H1 (cell line): ENCODE measurements around the gene PAAF1. TPM values are rescaled to one million over a fixed set of nuclear protein-coding genes. Genes with fewer than 3 reads are reported as not detected.

Source experiments
- HDAC2 ChIP-seq, 2 experiments: fragments of 300-600 bp in 1 of 2; sonication (generic) in 1 of 2; IDR thresholded peaks; 2 replicates each; pipeline ENCODE4 v1.6.1; 2011 to 2012; ENCODE audit warnings: low read depth in 2 of 2, low read length in 2 of 2, mild to moderate bottlenecking in 2 of 2, moderate library complexity in 2 of 2, borderline replicate concordance in 1 of 2, inconsistent platforms in 1 of 2
- TAF7 ChIP-seq: optimal IDR thresholded peaks from 2 replicates; pipeline ENCODE3; 2011; ENCODE audit warnings: low read depth, mild to moderate bottlenecking, inconsistent platforms, low read length, moderate library complexity, borderline replicate concordance
- polyA plus RNA-seq, 7 experiments: library from polyadenylated mRNA; depleted of rRNA in 3 of 7; stranded (reverse) in 5 of 7; unstranded in 2 of 7; fragments of >200 nt in 5 of 7; fragments of 200-250 nt in 2 of 7; gene quantifications; 1 replicate in 5 of 7; 2 replicates in 1 of 7; 4 replicates in 1 of 7; pipeline versions ENCODE4 v1.2.1 to v1.2.3, GENCODE V29; 2011 to 2013; ENCODE audit warnings: missing spikeins in 2 of 7, mixed read lengths in 2 of 7
- total RNA-seq: library from RNA; stranded (reverse); fragmentation: NEBNext Ultra II Directional; extraction: Animal tissue kit (Norgen Biotek cat#: 25700); gene quantifications from 2 replicates; pipeline ENCODE4 v1.2.1, GENCODE V29; 2021

PAAF1 gene
- total and polyA plus RNA-seq, 2 of the 8 experiments (the other 6 are each of a cell fraction or from before 2014, with no cell fraction given) = 24.4 to 28.8 TPM

DNA sequence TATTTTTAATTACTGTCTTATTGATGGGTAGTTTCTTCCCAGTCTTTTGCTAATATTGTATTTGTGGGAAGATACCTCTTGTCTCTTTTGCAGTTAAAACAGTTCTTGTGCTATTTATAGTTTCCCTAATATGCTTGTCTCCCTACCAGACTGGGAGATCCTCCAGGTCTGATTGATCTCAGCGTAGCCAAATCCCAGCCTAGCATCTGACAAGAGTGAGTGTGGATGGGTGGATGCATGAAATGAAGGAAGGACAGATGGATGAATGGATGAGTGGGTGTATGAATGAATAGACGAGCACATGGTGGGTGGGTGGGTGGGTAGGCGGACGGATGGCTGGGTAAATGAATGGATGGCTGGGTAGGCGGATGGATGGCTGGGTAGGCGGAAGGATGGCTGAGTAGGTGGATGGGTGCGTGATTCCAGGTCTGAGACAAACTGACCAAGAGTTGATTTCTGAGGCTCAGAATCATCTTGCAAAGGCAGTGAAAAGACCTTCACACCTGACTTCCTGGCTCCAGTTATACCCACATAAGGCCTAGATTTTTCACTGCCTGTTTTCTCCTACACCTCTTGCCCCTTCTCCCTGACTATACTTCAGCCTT is 85.4 kb downstream of the PAAF1 start (continued):
- TF ChIP-seq TAF7 = no peak
- no peak for TF ChIP-seq HDAC2 (IDR thresholded peaks at IDR 0.05; ENCODE audit: borderline replicate concordance in 1 of 2, low read depth in 2 of 2, low read length in 2 of 2)
